HG02885 (cell line): ENCODE data around the gene TXNRD3.

Experiments
- ATAC-seq: cut with Tn5 transposase; IDR thresholded peaks from one replicate; pipeline ENCODE4 v1.9.1; 2021; ENCODE audit warnings: mild to moderate bottlenecking; ENCODE audit not compliant: unreplicated experiment, poor library complexity

The TXNRD3 gene

GRCh38 chr3:126672741-126673140 is 17.8 kb upstream of the TXNRD3 start:
- ATAC-seq: no peak

GRCh38 chr3:126672340-126672739 is 17.4 kb upstream of the TXNRD3 start:
- ATAC-seq: no peak

GRCh38 chr3:126671521-126671920 is 16.6 kb upstream of the TXNRD3 start:
- ATAC-seq: no peak

- no peak for ATAC-seq
Observed at GRCh38 chr3:126668450-126669401, 13.8 kb upstream of the TXNRD3 start.

GRCh38 chr3:126667631-126668449 is 12.9 kb upstream of the TXNRD3 start:
- ATAC-seq: no peak

GRCh38 chr3:126666658-126667528 is 12.0 kb upstream of the TXNRD3 start:
- no peak for ATAC-seq

- ATAC-seq: no peak
Observed at GRCh38 chr3:126665959-126666657, 11.2 kb upstream of the TXNRD3 start.

GRCh38 chr3:126665221-126665936 is 10.5 kb upstream of the TXNRD3 start:
- no peak for ATAC-seq

- no peak for ATAC-seq
Observed at GRCh38 chr3:126664591-126665214, 9.8 kb upstream of the TXNRD3 start.

GRCh38 chr3:126663750-126664149 is 8.8 kb upstream of the TXNRD3 start:
- ATAC-seq: no peak

GRCh38 chr3:126663257-126663656 is 8.3 kb upstream of the TXNRD3 start:
- ATAC-seq: no peak

- ATAC-seq: no peak
Observed at GRCh38 chr3:126661532-126662364, 6.8 kb upstream of the TXNRD3 start.

- ATAC-seq: no peak
Observed at GRCh38 chr3:126659915-126660886, 5.3 kb upstream of the TXNRD3 start.

GRCh38 chr3:126658584-126658983 is 3.7 kb upstream of the TXNRD3 start:
- no peak for ATAC-seq

- ATAC-seq: no peak
Observed at GRCh38 chr3:126657901-126658300, 3.0 kb upstream of the TXNRD3 start.

- no peak for ATAC-seq
Observed at GRCh38 chr3:126656371-126657134, 1.6 kb upstream of the TXNRD3 start.
